PC-9 (cell line): ENCODE data around the gene ADARB2. TPM values are rescaled to one million over a fixed set of nuclear protein-coding genes. Genes with fewer than 3 reads are reported as not detected.

ENCODE experiments used
- BruUV-seq: library from RNA; stranded (reverse); fragments of 400-500 nt; replicated peaks from 2 replicates; lab custom pipeline; 2021; lab: Mats Ljungman, UMichigan
- CTCF ChIA-PET: fragments of 300-600 bp; sonication (Branson Sonifier 250); formaldehyde crosslinking; loops from one replicate; lab custom pipeline; 2022; ENCODE audit warnings: antibody characterized with exemption; lab: Charles Lee
- POLR2A ChIA-PET: fragments of 300-600 bp; sonication (Branson Sonifier 250); formaldehyde crosslinking; loops from one replicate; lab custom pipeline; 2022; ENCODE audit warnings: antibody characterized with exemption; ENCODE audit not compliant: unreplicated experiment; lab: Charles Lee
- DNase-seq, 2 experiments: peaks; one replicate each; pipeline versions ENCODE4 v3.0.0 to v3.0.0-alpha.2; 2015 to 2022; ENCODE audit warnings: mixed read lengths in 1 of 2
- H2AFZ ChIP-seq: fragments of 200-600 bp; sonication (generic); 2 replicates; pipeline ENCODE4 v1.8.1; 2017; ENCODE audit warnings: antibody characterized with exemption
- H3F3A ChIP-seq: fragments of 200-600 bp; sonication (generic); 2 replicates; pipeline ENCODE4 v1.8.1; 2017; ENCODE audit warnings: antibody characterized with exemption, mild to moderate bottlenecking, low read depth; ENCODE audit not compliant: insufficient read depth
- H3K27ac ChIP-seq: fragments of 200-600 bp; sonication (generic); 2 replicates; pipeline ENCODE4 v1.6.1; 2016; ENCODE audit warnings: mixed run types
- H3K27me3 ChIP-seq: fragments of 200-600 bp; sonication (generic); 2 replicates; pipeline ENCODE4 v1.6.1; 2016; ENCODE audit warnings: low read depth, mixed run types; ENCODE audit not compliant: insufficient read depth
- H3K36me3 ChIP-seq: fragments of 200-600 bp; sonication (generic); 2 replicates; pipeline ENCODE4 v1.6.1; 2016; ENCODE audit warnings: low read depth, mixed run types
- H3K4me1 ChIP-seq: fragments of 200-600 bp; sonication (generic); replicated peaks from 2 replicates; pipeline ENCODE4 v1.6.1; 2016; ENCODE audit warnings: mixed run types; ENCODE audit not compliant: insufficient read depth
- H3K4me2 ChIP-seq: fragments of 200-600 bp; sonication (generic); 2 replicates; pipeline ENCODE4 v1.6.1; 2017; ENCODE audit warnings: mixed run types
- H3K4me3 ChIP-seq: fragments of 200-600 bp; sonication (generic); 2 replicates; pipeline ENCODE4 v1.6.1; 2016; ENCODE audit warnings: mixed run types
- H3K79me2 ChIP-seq: fragments of 200-600 bp; sonication (generic); 2 replicates; pipeline ENCODE4 v1.6.1; 2017; ENCODE audit warnings: low read depth, mixed run types
- H3K9me2 ChIP-seq: fragments of 200-600 bp; sonication (generic); 2 replicates; pipeline ENCODE4 v1.8.1; 2017; ENCODE audit warnings: mild to moderate bottlenecking; ENCODE audit not compliant: insufficient read depth
- H3K9me3 ChIP-seq: fragments of 200-600 bp; sonication (generic); 2 replicates; pipeline ENCODE4 v1.8.1; 2016; ENCODE audit warnings: low read depth; ENCODE audit not compliant: insufficient read depth
- H4K20me1 ChIP-seq: fragments of 200-600 bp; sonication (generic); 2 replicates; pipeline ENCODE4 v1.8.1; 2017; ENCODE audit not compliant: insufficient read depth
- EZH2 ChIP-seq: fragments of 200-600 bp; sonication (generic); IDR thresholded peaks from 2 replicates; pipeline ENCODE4 v1.8.0; 2017; ENCODE audit warnings: antibody characterized with exemption, low read depth
- intact Hi-C: fragments of 100-400 bp; cut with micrococcal nuclease; formaldehyde crosslinking; loops from one replicate; pipeline ENCODE4 v1.10.0; 2022; ENCODE audit not compliant: unreplicated experiment
- total RNA-seq: library from RNA; stranded (reverse); gene quantifications from 2 replicates; pipeline ENCODE4 v1.2.3, GENCODE V29; 2021
- TF ChIP-seq, protein P1 (sequence below): fragments of 200-600 bp; sonication (generic); conservative IDR thresholded peaks from 2 replicates; pipeline ENCODE4 v1.6.1; 2017; ENCODE audit warnings: mixed run types, antibody characterized with exemption, mild to moderate bottlenecking, moderate library complexity

The ADARB2 gene
- total RNA-seq, 1 experiment from 2014 or later: not detected

DNA sequence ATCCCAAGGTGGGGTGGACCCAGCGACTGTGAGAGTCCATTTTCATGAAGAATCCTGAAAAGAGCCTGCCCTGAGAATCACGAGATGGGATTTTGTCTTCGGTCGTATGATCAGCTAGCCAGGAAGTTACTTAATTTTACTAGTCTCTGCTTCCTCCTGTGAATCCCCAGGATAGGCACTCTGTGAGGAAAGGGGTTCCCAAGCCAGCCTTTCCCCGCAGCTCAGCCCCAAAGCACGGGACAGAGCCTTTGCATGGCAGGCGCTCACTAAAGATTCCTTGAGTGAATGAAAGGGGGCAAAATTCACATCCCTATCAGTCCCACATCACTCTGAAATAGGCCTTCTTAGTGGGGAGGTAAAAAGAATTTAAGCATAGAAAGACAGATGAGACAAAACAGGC is 219.6 kb downstream of the ADARB2 start:
- Histone ChIP-seq H3K4me2 (no peak overlapping the region), H3F3A (no peaks in the 10 kb centered on the region), H3K4me1 (no peaks in the 10 kb centered on the region), H3K79me2 (no peaks in the 10 kb centered on the region), H4K20me1 (no peaks in the 10 kb centered on the region), H3K27ac (no peak overlapping the region), H3K9me2 (no peaks in the 10 kb centered on the region), H3K36me3 (no peaks in the 10 kb centered on the region), H3K9me3 (no peaks in the 10 kb centered on the region), H3K4me3 (no peak overlapping the region), H3K27me3 (peaks cover 80% of the 10 kb centered on the region), H2AFZ (no peak overlapping the region)
- no peak for TF ChIP-seq EZH2
- TF ChIP-seq, protein P1, sequence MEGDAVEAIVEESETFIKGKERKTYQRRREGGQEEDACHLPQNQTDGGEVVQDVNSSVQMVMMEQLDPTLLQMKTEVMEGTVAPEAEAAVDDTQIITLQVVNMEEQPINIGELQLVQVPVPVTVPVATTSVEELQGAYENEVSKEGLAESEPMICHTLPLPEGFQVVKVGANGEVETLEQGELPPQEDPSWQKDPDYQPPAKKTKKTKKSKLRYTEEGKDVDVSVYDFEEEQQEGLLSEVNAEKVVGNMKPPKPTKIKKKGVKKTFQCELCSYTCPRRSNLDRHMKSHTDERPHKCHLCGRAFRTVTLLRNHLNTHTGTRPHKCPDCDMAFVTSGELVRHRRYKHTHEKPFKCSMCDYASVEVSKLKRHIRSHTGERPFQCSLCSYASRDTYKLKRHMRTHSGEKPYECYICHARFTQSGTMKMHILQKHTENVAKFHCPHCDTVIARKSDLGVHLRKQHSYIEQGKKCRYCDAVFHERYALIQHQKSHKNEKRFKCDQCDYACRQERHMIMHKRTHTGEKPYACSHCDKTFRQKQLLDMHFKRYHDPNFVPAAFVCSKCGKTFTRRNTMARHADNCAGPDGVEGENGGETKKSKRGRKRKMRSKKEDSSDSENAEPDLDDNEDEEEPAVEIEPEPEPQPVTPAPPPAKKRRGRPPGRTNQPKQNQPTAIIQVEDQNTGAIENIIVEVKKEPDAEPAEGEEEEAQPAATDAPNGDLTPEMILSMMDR: no peak
- POLR2A ChIA-PET: no interaction called here
- BruUV-seq: no TSS peak
- intact Hi-C loops: no loop called here
- CTCF ChIA-PET: interaction anchor here (0.5 kb wide), 1 partner anchor 8 kb away, joined by 4 read pairs; no protein-coding TSS in a partner anchor
- no peak for DNase-seq

DNA sequence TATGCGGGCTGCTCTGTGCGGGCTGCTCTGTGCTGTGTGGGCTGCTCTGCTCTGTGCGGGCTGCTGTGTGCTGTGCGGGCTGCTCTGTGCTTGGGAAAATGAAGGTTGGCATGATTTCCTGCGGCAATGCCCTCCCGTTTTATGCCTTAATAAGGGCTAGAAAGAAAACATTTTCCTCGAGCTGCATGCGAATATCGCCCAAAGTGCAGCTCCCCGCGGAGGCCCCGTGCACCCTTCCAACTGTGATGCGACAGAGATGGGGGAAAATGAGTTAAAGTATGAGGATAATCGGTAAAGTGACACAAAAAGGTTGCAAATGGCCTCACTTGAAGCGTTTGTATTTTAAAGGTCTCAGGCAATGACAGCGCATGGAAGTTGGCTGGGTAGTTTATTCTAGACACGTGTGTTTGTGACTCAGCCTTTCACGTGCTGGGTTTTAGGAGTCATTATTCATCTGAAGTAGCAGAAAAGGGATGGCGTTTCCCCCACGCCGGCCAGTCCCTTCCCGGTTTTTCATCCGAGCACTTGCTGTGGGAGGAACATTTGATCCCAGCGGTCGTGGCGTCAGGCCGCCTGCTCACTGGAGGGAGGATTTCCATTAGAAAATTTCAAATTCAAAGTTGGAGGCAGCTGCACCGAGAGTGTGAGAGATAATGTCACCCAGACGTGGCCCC is 220.7 kb downstream of the ADARB2 start:
- H3K4me3 ChIP-seq: no peak overlapping the region
- no peaks in the 10 kb centered on the region for H3K36me3 ChIP-seq
- no peak overlapping the region for H2AFZ ChIP-seq
- H3K27ac ChIP-seq: no peak overlapping the region
- no peaks in the 10 kb centered on the region for H3K4me1 ChIP-seq
- no peaks in the 10 kb centered on the region for H3K9me2 ChIP-seq
- intact Hi-C loops: no loop called here
- BruUV-seq: no TSS peak
- ChIA-PET CTCF (no interaction called here), POLR2A (no interaction called here)
- no peaks in the 10 kb centered on the region for H3K79me2 ChIP-seq
- no peak for TF ChIP-seq EZH2
- TF ChIP-seq, protein P1: no peak
- H3K9me3 ChIP-seq: no peaks in the 10 kb centered on the region
- no peak overlapping the region for H3K4me2 ChIP-seq
- DNase-seq: no peak
- H3K27me3 ChIP-seq: peaks cover 72% of the 10 kb centered on the region
- H3F3A ChIP-seq: no peaks in the 10 kb centered on the region
- no peaks in the 10 kb centered on the region for H4K20me1 ChIP-seq

DNA sequence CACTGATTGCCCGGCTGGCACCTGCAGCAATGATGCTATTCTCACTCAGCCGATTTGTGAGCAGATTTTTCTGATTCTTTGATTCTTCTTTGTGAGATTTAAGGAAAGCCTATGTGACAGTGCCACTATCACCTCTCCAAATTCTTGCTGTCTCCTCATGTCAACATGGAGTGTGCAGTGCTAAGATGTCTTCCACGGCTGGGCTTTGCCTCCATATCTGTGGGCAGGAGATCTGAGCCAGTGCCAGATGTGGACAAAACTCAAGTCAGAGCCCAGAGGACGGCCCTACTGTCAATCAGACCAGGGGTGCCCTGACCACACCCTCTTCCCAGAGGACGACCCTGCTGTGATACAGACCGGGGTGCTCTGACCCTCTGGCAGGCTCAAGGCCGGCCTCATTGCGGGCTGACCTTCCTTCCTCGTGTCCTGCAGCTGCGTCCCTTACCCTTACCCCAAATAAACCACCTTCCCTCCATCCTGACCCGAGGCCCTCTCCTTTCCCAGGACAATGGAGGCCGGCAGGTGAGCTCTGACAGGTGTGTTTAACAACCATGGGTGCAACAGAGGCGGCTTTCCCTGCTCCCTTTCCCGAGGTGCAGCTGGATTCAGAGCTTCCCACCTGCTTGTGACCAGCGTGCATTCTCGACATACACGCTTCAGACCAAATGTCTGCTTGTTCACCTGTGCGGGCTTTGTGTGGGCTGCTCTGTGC is 221.4 kb downstream of the ADARB2 start:
- ChIA-PET CTCF (no interaction called here), POLR2A (no interaction called here)
- DNase-seq: no peak

More for the DNA sequence above, 221.4 kb downstream of the ADARB2 start:
- Histone ChIP-seq H3F3A (no peaks in the 10 kb centered on the region), H3K27ac (no peak overlapping the region), H2AFZ (no peak overlapping the region), H4K20me1 (no peaks in the 10 kb centered on the region), H3K36me3 (no peaks in the 10 kb centered on the region), H3K4me3 (no peak overlapping the region), H3K4me2 (no peak overlapping the region), H3K27me3 (peaks cover 66% of the 10 kb centered on the region), H3K9me2 (no peaks in the 10 kb centered on the region), H3K9me3 (no peaks in the 10 kb centered on the region), H3K79me2 (no peaks in the 10 kb centered on the region), H3K4me1 (no peaks in the 10 kb centered on the region)
- TF ChIP-seq, protein P1: no peak
- TF ChIP-seq EZH2: no peak
- BruUV-seq: no TSS peak
- intact Hi-C loops: no loop called here
